HG02642 (cell line): Measurements from ENCODE around the gene CTBP2.
A peak's percentile ranks its signal among the peaks of the same experiment; 100 is the strongest.

ENCODE experiments used
- ATAC-seq: cut with Tn5 transposase; IDR thresholded peaks from one replicate; pipeline ENCODE4 v1.9.1; 2021; ENCODE audit warnings: mild to moderate bottlenecking; ENCODE audit not compliant: unreplicated experiment, poor library complexity

CTBP2 gene

DNA sequence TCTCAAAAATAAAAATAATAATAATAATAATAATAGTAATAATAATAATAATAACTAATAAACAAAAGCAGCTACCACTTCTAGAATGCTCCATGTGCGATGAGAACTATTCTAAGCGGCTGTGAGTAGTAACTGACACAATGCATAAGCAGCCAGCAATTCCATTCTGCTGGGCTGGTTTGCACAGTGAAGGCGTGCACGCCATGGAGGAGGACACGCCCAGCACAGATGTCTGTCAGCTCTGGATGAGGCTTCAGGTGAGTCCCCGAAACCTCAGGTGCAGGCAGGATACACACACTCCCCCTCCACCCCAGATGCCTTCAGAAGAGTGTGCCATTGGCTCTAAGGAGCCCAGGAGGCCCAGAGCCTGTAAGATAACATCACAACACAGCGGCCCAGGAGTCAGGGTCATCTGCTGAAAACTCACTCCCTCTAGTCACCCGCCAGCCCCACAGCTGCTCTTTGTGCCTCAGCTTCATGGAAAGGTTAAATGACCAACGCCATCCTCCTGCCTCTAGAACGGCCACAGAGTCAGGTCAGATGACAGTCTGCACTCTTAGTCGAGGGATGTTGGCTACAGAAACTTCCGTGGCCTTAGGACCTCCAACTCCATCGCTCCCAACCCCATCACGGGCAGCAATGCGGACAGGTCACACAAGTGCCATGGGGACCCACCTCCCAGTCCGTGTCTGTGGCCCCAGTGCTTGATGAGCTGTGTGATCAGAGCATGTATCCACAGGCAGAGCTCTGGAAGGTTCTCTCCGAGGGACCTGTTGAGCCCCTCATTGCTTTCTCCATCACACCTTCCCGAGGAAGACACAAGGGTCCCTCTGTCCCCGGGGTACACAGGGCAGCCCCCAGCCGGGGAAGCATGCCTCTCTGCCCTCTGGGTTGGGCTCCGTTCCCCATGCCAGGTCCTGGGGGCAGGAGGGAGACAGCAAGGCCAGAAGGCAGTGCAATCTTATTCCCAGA is 103.9 kb downstream of the CTBP2 start:
- ATAC-seq, result no peak

- no peak for ATAC-seq
These were observed 104.9 kb downstream of the CTBP2 start for GRCh38 chr10:125055446-125055845.

GRCh38 chr10:125054669-125055268 is 105.6 kb downstream of the CTBP2 start:
- no peak for ATAC-seq

DNA sequence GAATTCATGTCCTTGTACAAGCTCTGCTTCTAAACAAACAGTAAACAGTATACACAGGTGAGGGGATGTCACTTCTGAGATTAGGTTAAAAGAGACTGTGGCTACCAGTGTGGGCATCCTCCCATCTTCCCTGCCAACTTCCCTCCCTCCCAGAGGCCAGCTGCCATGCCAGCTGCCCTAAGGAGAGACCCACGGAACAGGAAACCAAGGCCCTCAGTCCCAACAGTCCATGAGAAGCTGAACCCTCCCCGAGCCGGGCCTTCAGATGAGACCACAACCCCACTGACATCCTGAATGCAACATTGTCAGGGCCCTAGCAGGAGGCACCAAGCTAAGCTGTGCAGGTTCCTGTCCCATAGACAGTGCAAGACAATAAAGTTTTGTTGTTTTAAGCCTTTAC is 106.1 kb downstream of the CTBP2 start:
- no peak for ATAC-seq

DNA sequence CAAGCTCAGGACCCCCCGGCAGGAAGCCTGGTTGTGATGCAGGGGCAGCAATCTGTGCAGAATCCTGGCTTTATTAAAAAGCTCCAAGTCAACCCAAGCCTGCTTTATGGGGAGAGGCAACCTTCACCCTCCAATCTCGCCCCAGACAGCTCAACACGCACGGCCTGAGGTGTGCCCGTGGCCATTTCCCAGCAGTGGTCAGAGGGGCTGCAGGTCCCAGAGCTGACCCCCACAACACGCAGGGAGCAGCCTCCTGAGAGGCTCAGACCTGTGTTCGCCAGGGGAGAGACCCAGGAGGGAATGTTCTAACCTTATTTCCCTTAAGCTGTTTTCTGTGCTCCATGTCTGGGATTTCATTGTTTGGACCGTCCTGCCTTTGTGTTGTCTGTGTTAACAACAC is 108.2 kb downstream of the CTBP2 start:
- ATAC-seq, result no peak

DNA sequence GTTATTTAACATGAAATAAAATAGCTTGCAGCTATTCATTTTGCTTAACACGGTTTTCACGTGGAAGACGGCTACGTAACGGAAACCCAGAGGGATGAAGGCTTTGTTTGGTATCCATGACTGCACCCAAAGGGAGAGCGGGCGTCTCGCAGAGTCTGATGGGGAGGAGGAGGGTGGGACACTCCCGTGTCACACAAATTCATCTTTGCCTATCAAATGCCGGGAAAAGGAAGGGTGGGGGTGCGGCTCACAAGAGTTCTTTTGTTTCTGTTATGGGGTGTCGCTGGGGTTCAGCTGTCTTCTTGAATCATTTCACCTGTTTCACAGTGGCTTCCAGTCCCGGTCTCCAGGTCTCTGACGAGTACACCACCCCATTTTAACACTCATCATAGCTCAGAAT is 110.0 kb downstream of the CTBP2 start:
- ATAC-seq, result no peak

DNA sequence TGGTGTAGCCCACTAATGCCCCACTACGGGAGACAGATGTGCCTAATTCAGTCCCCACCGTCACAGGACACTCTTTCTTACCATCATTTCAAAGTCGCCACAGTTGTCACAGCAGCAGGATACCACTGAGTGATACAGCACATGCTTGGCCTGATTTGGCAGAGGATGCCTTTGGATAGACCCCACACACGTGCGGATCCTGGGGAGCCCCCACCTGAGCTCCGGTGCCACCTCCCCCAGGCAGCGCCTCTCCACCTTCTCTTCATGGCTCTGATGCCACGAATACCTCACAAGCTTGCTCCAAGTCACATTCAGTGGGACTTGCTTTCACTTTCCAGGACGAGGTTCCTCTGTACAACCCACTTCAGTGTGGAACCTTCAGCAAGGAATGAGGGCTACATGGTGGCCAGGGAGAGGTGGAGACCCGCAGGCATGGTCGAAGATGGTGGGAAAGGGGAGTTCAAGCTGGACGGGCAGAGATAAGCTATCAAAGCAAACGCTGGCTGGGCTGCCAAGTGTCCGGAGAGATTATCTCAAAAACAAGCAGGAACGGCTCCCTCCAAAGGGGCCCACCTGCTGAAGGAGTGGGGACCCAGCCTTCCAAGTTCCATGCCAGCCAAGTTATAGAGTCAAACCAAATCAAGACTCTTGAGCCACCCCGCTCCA is 111.0 kb downstream of the CTBP2 start:
- no peak for ATAC-seq

DNA sequence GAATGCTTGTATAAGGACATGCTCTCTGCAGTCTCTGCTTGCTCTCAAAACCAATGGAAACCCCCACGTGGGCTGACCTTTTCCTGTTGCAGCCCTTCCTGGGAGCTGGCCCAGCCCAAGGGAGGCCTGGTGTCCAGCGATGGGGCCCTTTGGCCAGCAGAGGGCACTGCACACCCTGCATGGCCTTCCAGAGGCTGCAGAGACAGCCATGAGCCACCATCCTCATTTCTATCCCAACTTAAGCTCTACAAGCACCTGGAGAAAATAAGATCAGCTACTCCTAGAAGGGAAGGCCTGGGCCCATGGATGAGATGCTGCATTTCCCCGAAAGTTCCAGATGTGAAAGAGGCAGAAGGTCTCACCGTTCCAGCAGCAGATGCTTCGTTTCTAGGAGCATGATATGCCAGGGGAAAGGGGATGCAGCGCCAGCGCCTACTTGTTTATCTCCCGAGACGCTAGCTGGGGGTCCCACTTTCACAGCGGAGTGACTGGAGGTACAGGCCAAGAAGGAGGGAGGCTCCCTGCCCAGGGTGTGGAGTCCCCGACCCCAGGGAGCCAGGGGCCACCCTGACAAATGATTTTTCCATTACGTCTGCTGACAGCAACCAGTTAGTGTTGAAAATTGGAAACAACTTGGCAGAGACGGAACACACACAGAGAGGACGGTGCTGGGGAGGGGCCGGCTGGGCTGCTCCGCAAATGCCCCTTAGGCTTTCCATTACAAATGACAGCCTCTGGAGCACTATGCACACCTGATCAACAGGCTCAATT is 112.1 kb downstream of the CTBP2 start:
- ATAC-seq, result peak; percentile 89

- ATAC-seq, result no peak
These were observed 116.3 kb downstream of the CTBP2 start for GRCh38 chr10:125043841-125044658.

- no peak for ATAC-seq
These were observed 118.4 kb downstream of the CTBP2 start for GRCh38 chr10:125041856-125042506.

DNA sequence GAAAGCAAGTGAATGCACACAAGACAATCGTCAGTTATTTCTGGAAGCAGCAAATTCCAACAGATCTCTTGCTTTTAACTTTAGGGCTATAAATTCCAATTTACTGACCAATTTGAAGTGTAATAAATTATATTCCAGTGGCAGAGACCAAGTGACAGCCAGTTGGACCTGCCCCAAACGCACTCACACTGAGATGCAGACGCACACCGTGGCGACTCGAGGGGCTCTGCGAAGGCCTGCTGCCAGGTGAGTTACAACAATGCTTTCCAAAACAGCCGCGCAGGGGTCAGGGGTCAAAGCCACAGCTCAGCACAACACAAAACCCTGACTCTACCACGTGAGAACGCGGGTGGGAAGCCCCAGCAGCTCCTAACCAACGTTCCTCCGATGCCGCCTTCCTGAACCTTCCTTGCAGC is 121.0 kb downstream of the CTBP2 start:
- ATAC-seq, result no peak

GRCh38 chr10:125038637-125039036 is 121.7 kb downstream of the CTBP2 start:
- ATAC-seq, result no peak

DNA sequence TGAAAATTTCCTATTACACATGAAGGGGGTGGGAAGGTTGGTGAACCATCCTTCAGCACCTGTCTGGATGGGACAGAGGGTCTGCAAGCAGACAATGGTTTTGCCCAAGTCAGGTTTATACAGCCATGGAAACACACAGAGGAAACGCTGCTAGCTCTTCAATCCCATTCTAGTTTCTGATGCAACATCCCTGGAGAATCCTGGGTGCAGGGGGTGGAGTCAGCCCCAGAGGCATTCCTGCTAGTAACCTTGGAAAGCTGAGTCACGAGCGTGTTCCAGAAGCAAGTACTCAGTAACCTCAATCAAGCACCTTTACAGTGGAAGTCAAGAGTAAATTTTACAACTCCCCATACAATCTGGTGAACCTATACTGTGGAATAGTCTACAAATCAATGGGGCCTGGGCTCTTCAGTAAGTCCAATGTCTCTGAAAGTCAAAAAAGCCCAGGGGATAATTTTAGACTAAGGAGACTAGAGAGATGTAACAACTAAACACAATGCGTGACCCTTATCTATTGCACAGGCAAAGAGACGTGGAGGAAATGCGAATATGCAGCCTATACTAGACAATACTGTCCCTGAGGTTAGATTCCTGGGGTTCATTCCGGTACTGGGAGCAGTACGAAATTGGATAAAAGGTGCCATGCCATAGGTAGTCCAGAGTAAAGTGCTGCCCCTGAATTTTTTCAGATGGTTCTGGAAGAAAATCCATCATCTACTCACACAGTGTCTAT is 123.1 kb downstream of the CTBP2 start:
- ATAC-seq, result no peak

DNA sequence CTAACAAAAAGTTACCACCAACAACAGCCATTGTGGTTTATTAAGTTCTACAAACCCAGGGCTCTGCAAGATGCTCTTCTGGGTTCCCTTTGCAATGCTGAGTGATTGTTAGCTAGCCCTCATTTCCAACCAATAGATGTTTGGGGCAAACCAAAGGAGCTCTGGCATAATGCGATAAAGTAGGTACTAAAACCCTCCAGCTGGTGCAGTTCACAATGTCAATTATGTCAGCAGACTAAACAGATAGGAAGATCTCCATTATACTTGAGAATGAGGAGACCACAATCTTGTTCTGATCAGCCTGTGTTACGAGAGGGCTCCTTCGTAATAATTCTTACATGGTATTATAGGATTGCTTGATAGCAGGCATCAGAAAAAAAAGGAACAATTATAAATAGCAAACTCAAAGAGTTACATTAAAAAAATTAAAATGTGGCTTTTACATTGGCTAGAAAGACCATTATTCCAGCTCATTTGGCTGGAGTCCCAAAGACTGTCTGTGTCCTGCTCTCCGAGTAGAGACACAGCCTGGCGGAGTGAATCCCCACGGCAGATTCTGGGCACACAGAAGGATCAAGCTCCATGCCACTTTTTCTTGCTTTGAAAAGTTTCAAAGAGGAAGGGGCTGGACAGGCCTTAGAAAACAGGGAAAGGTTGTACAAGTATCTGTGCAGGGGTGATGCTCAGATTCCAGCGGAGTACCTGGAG is 124.6 kb downstream of the CTBP2 start:
- ATAC-seq, result no peak

DNA sequence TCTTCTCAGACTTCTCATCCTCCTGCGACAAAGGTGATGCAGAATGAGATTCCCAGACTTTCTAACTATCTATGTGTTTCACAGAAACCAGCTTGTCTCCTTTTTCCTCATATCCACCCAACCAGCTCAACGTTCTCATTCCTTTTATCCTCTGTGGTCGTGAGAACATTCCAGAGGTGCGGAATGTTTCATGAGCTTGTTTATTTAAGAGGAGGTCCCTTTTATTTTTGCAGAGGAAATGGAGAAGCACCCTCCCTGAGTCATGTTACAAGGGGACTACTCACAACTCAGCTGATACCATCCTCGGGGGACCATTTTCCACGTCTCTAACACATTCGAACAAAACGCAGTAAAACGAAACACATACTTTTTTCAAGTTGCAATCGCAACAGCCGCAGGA is 125.2 kb downstream of the CTBP2 start:
- ATAC-seq, result no peak

GRCh38 chr10:125034675-125035074 is 125.7 kb downstream of the CTBP2 start:
- ATAC-seq, result no peak

DNA sequence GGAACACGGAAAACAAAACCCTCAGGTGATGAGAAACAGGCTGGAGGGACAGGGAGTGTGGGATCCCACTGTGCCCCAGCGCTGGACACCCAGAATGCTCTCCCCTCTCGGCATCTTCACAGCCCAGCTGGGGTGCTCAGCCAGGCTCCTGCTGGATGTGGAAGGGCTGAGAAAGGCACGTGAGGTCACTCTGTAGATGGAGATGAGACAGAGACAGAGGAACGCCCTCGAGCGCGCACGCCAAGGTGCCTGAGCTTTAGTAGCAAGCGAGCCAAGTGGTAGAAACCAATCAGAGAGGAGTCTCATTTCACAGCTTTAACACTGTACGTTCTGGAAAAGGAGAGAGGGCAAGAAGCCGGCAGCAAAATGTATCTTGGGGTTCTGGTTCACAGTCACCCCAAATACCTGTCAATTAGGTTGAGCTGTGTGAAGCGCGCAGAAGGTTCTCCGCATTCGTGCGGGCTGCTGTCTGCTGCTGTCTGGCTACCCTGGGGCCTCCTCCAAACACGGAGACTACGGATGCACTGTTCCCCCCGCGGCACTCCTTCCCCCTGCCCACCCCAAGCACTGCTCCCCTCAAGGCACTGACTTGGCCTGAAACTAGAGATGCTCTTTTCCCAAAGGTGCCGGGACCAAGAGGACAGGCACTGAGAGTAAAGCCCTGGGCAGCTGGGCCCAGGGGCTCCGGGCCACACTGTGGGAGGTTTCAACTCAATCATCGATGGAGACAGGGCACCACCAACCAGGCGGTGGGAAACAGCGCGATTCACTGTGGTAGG is 127.0 kb downstream of the CTBP2 start:
- no peak for ATAC-seq
